H9 (cell line): ENCODE data around the gene RIPOR1. TPM values are rescaled to one million over a fixed set of nuclear protein-coding genes. Genes with fewer than 3 reads are reported as not detected.

Source experiments
- DNase-seq: peaks from one replicate; pipeline ENCODE4 v3.0.0-alpha.2; 2017
- H2AFZ ChIP-seq: one replicate; pipeline ENCODE4 v1.6.1; 2013; ENCODE audit warnings: mild to moderate bottlenecking, low read length, control low read depth, moderate library complexity
- H2AK5ac ChIP-seq: 2 replicates; pipeline ENCODE4 v1.6.1; 2013; ENCODE audit warnings: low read length, control low read depth, mixed read lengths; ENCODE audit not compliant: insufficient read length
- H2BK120ac ChIP-seq: one replicate; pipeline ENCODE4 v1.6.1; 2013; ENCODE audit warnings: low read depth, mild to moderate bottlenecking, low read length, control low read depth, inconsistent platforms; ENCODE audit not compliant: poor library complexity, severe bottlenecking
- H2BK12ac ChIP-seq: 2 replicates; pipeline ENCODE4 v1.6.1; 2013; ENCODE audit warnings: low read length, control low read depth, mixed read lengths, low read depth; ENCODE audit not compliant: insufficient read length
- H2BK15ac ChIP-seq: 2 replicates; pipeline ENCODE4 v1.6.1; 2013; ENCODE audit warnings: low read depth, low read length, control low read depth
- H2BK20ac ChIP-seq: one replicate; pipeline ENCODE4 v1.6.1; 2013; ENCODE audit warnings: low read depth, mild to moderate bottlenecking, low read length, control low read depth, inconsistent platforms; ENCODE audit not compliant: poor library complexity, severe bottlenecking
- H2BK5ac ChIP-seq: 2 replicates; pipeline ENCODE4 v1.6.1; 2013; ENCODE audit warnings: low read length, control low read depth, mixed read lengths; ENCODE audit not compliant: insufficient read length
- H3K14ac ChIP-seq: 2 replicates; pipeline ENCODE4 v1.6.1; 2013; ENCODE audit warnings: low read length, control low read depth; ENCODE audit not compliant: insufficient read depth
- H3K18ac ChIP-seq: 2 replicates; pipeline ENCODE4 v1.6.1; 2013; ENCODE audit warnings: low read depth, mild to moderate bottlenecking, mixed read lengths, low read length, control low read depth; ENCODE audit not compliant: insufficient read length
- H3K23ac ChIP-seq: 2 replicates; pipeline ENCODE4 v1.6.1; 2013; ENCODE audit warnings: low read length, control low read depth, mixed read lengths, low read depth; ENCODE audit not compliant: insufficient read length
- H3K23me2 ChIP-seq: 2 replicates; pipeline ENCODE4 v1.6.1; 2013; ENCODE audit warnings: low read depth, mild to moderate bottlenecking, mixed read lengths, low read length, control low read depth; ENCODE audit not compliant: insufficient read length, poor library complexity, severe bottlenecking
- H3K27ac ChIP-seq: 2 replicates; pipeline ENCODE4 v1.5.1; 2013; ENCODE audit warnings: low read length, control low read depth, mixed read lengths, low read depth; ENCODE audit not compliant: insufficient read length
- H3K27me3 ChIP-seq: 2 replicates; pipeline ENCODE4 v1.6.1; 2013; ENCODE audit warnings: low read length, control low read depth, inconsistent platforms; ENCODE audit not compliant: insufficient read depth
- H3K4ac ChIP-seq: 2 replicates; pipeline ENCODE4 v1.6.1; 2013; ENCODE audit warnings: low read depth, mild to moderate bottlenecking, control low read depth, inconsistent platforms, low read length, moderate library complexity
- H3K4me1 ChIP-seq: 2 replicates; pipeline ENCODE4 v1.6.1; 2013; ENCODE audit warnings: low read length, control low read depth, inconsistent platforms; ENCODE audit not compliant: insufficient read depth
- H3K4me2 ChIP-seq: 2 replicates; pipeline ENCODE4 v1.6.1; 2013; ENCODE audit warnings: low read length, control low read depth, mixed read lengths; ENCODE audit not compliant: insufficient read length, insufficient read depth
- H3K56ac ChIP-seq: 2 replicates; pipeline ENCODE4 v1.6.1; 2013; ENCODE audit warnings: low read depth, mild to moderate bottlenecking, mixed read lengths, low read length, control low read depth; ENCODE audit not compliant: insufficient read length
- H3K79me1 ChIP-seq: 2 replicates; pipeline ENCODE4 v1.6.1; 2013; ENCODE audit warnings: low read depth, mild to moderate bottlenecking, moderate library complexity, low read length, control low read depth, inconsistent platforms; ENCODE audit not compliant: insufficient read depth, poor library complexity, severe bottlenecking
- H3K79me2 ChIP-seq: 2 replicates; pipeline ENCODE4 v1.6.1; 2013; ENCODE audit warnings: low read length, control low read depth, inconsistent platforms; ENCODE audit not compliant: insufficient read depth
- H3K9ac ChIP-seq: 2 replicates; pipeline ENCODE4 v1.6.1; 2013; ENCODE audit warnings: low read length, control low read depth, mixed read lengths; ENCODE audit not compliant: insufficient read length; ENCODE audit errors: extremely low read depth
- H3K9me3 ChIP-seq: one replicate; pipeline ENCODE4 v1.6.1; 2013; ENCODE audit warnings: low read depth, low read length, inconsistent platforms; ENCODE audit not compliant: control insufficient read depth
- H3T11ph ChIP-seq: one replicate; pipeline ENCODE4 v1.6.1; 2013; ENCODE audit warnings: mild to moderate bottlenecking, low read length, control low read depth, inconsistent platforms
- H4K20me1 ChIP-seq: one replicate; pipeline ENCODE4 v1.6.1; 2013; ENCODE audit not compliant: control insufficient read depth, insufficient read length, insufficient read depth
- H4K5ac ChIP-seq: 2 replicates; pipeline ENCODE4 v1.6.1; 2013; ENCODE audit warnings: low read depth, mild to moderate bottlenecking, mixed read lengths, low read length, control low read depth; ENCODE audit not compliant: insufficient read length
- H4K8ac ChIP-seq: replicated peaks from 2 replicates; pipeline ENCODE4 v1.6.1; 2013; ENCODE audit warnings: low read length, control low read depth, mixed read lengths, low read depth; ENCODE audit not compliant: insufficient read length
- H4K91ac ChIP-seq: 2 replicates; pipeline ENCODE4 v1.6.1; 2013; ENCODE audit warnings: low read depth, mild to moderate bottlenecking, moderate library complexity, mixed read lengths, low read length, control low read depth; ENCODE audit not compliant: insufficient read length
- H3K27ac Mint-ChIP-seq, 3 experiments: 2 replicates in 2 of 3; 3 replicates in 1 of 3; pipeline ENCODE4 v1.8.0; 2020 to 2021; ENCODE audit warnings: mixed read lengths in 3 of 3, mild to moderate bottlenecking in 1 of 3, moderate library complexity in 1 of 3
- H3K27me3 Mint-ChIP-seq: 2 replicates; pipeline ENCODE4 v1.8.0; 2021; ENCODE audit warnings: low read depth, mild to moderate bottlenecking, moderate library complexity, mixed read lengths
- H3K36me3 Mint-ChIP-seq, 3 experiments: 2 replicates in 2 of 3; 3 replicates in 1 of 3; pipeline ENCODE4 v1.8.0; 2020 to 2021; ENCODE audit warnings: low read depth in 3 of 3, mixed read lengths in 3 of 3; ENCODE audit not compliant: insufficient read depth in 1 of 3
- H3K4me1 Mint-ChIP-seq, 2 experiments: 2 replicates each; pipeline ENCODE4 v1.8.0; 2020; ENCODE audit warnings: mixed read lengths in 2 of 2
- H3K4me3 Mint-ChIP-seq, 2 experiments: 2 replicates in 1 of 2; 3 replicates in 1 of 2; pipeline ENCODE4 v1.8.0; 2020 to 2021; ENCODE audit warnings: mild to moderate bottlenecking in 2 of 2, mixed read lengths in 2 of 2, moderate library complexity in 1 of 2
- H3K9me3 Mint-ChIP-seq, 2 experiments: 2 replicates in 1 of 2; 3 replicates in 1 of 2; pipeline ENCODE4 v1.8.0; 2020; ENCODE audit warnings: mild to moderate bottlenecking in 2 of 2, mixed read lengths in 2 of 2, moderate library complexity in 1 of 2
- WGBS: extraction: QIAGEN DNeasy Blood & Tissue Kit; methylation state at CpG from one replicate; pipeline ENCODE4 v1.1.7; 2013; ENCODE audit warnings: missing lambda C conversion rate, low lambda C conversion rate, mixed read lengths; ENCODE audit not compliant: insufficient read length; ENCODE audit errors: extremely low coverage; 5-methylcytosine and 5-hydroxymethylcytosine counted together
- total RNA-seq: library from RNA; stranded (reverse); gene quantifications from 2 replicates; pipeline ENCODE4 v1.2.1, GENCODE V29; 2021
- TF ChIP-seq, protein P1 (sequence below): fragments of 200-600 bp; sonication (generic); conservative IDR thresholded peaks from 3 replicates; pipeline ENCODE4 v1.8.0; 2021; ENCODE audit warnings: antibody characterized with exemption, mild to moderate bottlenecking

Gene RIPOR1
- total RNA-seq, 1 experiment from 2014 or later: 14.3 TPM

DNA sequence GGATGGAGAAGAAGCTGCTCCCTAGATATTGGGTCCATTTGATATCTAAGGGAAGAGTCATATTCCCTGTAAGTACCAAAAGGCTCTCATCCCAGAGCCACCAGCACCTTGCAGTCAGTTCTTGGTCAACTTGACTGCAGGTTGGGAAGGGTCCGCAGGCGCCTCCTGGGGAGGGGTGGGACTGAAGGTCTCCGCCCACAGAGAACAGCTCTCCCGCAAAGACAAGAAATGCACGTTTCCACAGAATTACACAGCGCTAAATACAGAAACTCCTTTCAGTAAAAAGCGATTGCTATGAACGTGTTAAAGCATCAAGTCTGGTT, 32.8 kb downstream of the RIPOR1 start:
- H3K56ac ChIP-seq: no peak overlapping the region
- no peak overlapping the region for H4K8ac ChIP-seq
- H3K4me3 Mint-ChIP-seq: peak overlapping the region; percentile 81 to 88
- no CpG with 5 or more reads among the region's 8 CpGs for WGBS
- H3K4me2 ChIP-seq: peak overlapping the region; percentile 81
- no peaks in the 10 kb centered on the region for H3K27me3 Mint-ChIP-seq
- peaks cover 24% of the 10 kb centered on the region; the same call in 1 of the 2 replicates for H3K79me2 ChIP-seq
- peak overlapping the region; percentile 58 to 86 (median 59); a peak in 3 of 7 replicates for H3K27ac Mint-ChIP-seq
- TF ChIP-seq, protein P1, sequence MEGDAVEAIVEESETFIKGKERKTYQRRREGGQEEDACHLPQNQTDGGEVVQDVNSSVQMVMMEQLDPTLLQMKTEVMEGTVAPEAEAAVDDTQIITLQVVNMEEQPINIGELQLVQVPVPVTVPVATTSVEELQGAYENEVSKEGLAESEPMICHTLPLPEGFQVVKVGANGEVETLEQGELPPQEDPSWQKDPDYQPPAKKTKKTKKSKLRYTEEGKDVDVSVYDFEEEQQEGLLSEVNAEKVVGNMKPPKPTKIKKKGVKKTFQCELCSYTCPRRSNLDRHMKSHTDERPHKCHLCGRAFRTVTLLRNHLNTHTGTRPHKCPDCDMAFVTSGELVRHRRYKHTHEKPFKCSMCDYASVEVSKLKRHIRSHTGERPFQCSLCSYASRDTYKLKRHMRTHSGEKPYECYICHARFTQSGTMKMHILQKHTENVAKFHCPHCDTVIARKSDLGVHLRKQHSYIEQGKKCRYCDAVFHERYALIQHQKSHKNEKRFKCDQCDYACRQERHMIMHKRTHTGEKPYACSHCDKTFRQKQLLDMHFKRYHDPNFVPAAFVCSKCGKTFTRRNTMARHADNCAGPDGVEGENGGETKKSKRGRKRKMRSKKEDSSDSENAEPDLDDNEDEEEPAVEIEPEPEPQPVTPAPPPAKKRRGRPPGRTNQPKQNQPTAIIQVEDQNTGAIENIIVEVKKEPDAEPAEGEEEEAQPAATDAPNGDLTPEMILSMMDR: no peak
- H3K27me3 ChIP-seq: no peaks in the 10 kb centered on the region
- H3K36me3 Mint-ChIP-seq: peaks cover 0 to 12% (median 4%) of the 10 kb centered on the region in 3 experiments; a peak in 3 of 7 replicates
- no peak overlapping the region for H4K91ac ChIP-seq
- H3K14ac ChIP-seq: no peak overlapping the region
- peak overlapping the region; percentile 59 for H3K9ac ChIP-seq
- no peak overlapping the region for H2BK120ac ChIP-seq
- no peak overlapping the region for H3K27ac ChIP-seq
- no peak overlapping the region for H3K23ac ChIP-seq
- H2BK5ac ChIP-seq: no peak overlapping the region
- H3K4ac ChIP-seq: no peak overlapping the region
- H2BK12ac ChIP-seq: no peak overlapping the region
- no peak overlapping the region for H2AK5ac ChIP-seq
- H2AFZ ChIP-seq: no peak overlapping the region
- no peaks in the 10 kb centered on the region for H4K20me1 ChIP-seq
- H3K18ac ChIP-seq: no peak overlapping the region
- no peaks in the 10 kb centered on the region for H3K79me1 ChIP-seq
- H2BK15ac ChIP-seq: no peak overlapping the region
- H3T11ph ChIP-seq: no peak overlapping the region
- peaks cover 16 to 19% of the 10 kb centered on the region in 2 experiments for H3K4me1 Mint-ChIP-seq
- H3K23me2 ChIP-seq: peaks cover 12% of the 10 kb centered on the region
- no peak for DNase-seq
- no peaks in the 10 kb centered on the region for H3K9me3 Mint-ChIP-seq
- H3K9me3 ChIP-seq: no peaks in the 10 kb centered on the region
- 0 out of 2 replicates have a peak, but pooled peaks cover 3% of the 10 kb centered on the region for H3K4me1 ChIP-seq
- no peak overlapping the region for H4K5ac ChIP-seq
- no peak overlapping the region for H2BK20ac ChIP-seq
